Activated T-cell treated with anti-CD3 and anti-CD28 coated beads for 24 hours (primary cell): Measurements from ENCODE around the gene CEP83.
"Not testable (repeated sequence)": the region's sequence is repeated elsewhere in the genome, so short reads cannot be mapped to it uniquely, and the experiment has no call there.

ENCODE experiments used
- DNase-seq: peaks from one replicate; pipeline ENCODE4 v3.0.0-alpha.2; 2020; ENCODE audit warnings: low read depth

CEP83 gene

GRCh38 chr12:94459728-94460615 lies at the start of gene CEP83:
Gene CEP83, minus strand, starts transcription at chr12:94459867. Its CDS starts 47,377 bp downstream, at chr12:94412490.
- DNase-seq, result peak; percentile 94

- DNase-seq, result no peak
These were observed 49.6 kb upstream of the CEP83 start for GRCh38 chr12:94509317-94509716.

GRCh38 chr12:94507455-94507854 lies 47.8 kb upstream of the CEP83 start:
- no peak for DNase-seq

- DNase-seq, result no peak
These were observed 44.7 kb upstream of the CEP83 start for GRCh38 chr12:94504386-94504785.

GRCh38 chr12:94503619-94504018 lies 44.0 kb upstream of the CEP83 start:
- no peak for DNase-seq

- no peak for DNase-seq
These were observed 41.3 kb upstream of the CEP83 start for GRCh38 chr12:94500831-94501567.

- DNase-seq, result no peak
These were observed 39.0 kb upstream of the CEP83 start for GRCh38 chr12:94498698-94499097.

GRCh38 chr12:94498073-94498472 lies 38.4 kb upstream of the CEP83 start:
- no peak for DNase-seq

GRCh38 chr12:94495445-94496115 lies 35.9 kb upstream of the CEP83 start:
- DNase-seq, result no peak

- DNase-seq, result no peak
These were observed 31.8 kb upstream of the CEP83 start for GRCh38 chr12:94491489-94491888.

GRCh38 chr12:94488463-94488862 lies 28.8 kb upstream of the CEP83 start:
- DNase-seq, result no peak

- DNase-seq, result no peak
These were observed 22.1 kb upstream of the CEP83 start for GRCh38 chr12:94481734-94482133.

- DNase-seq, result no peak
These were observed 9.9 kb upstream of the CEP83 start for GRCh38 chr12:94469522-94469921.

GRCh38 chr12:94460616-94460959 lies 921 bp upstream of the CEP83 start:
- DNase-seq, result no peak

- DNase-seq, result no peak
These were observed 565 bp downstream of the CEP83 start for GRCh38 chr12:94458877-94459727.

- DNase-seq, result no peak
These were observed 2.4 kb downstream of the CEP83 start for GRCh38 chr12:94457311-94457710.

GRCh38 chr12:94454318-94454717 lies 5.3 kb downstream of the CEP83 start:
- DNase-seq, result not testable (repeated sequence)

GRCh38 chr12:94445662-94446061 lies 14.0 kb downstream of the CEP83 start:
- no peak for DNase-seq

GRCh38 chr12:94437303-94437702 lies 22.4 kb downstream of the CEP83 start:
- no peak for DNase-seq

- DNase-seq, result no peak
These were observed 24.1 kb downstream of the CEP83 start for GRCh38 chr12:94435511-94435927.

- no peak for DNase-seq
These were observed 25.5 kb downstream of the CEP83 start for GRCh38 chr12:94434171-94434570.

GRCh38 chr12:94433744-94434143 lies 25.9 kb downstream of the CEP83 start:
- no peak for DNase-seq
